K562 (cell line): ENCODE results near the gene PDCD11. TPM values are rescaled to one million over a fixed set of nuclear protein-coding genes. Genes with fewer than 3 reads are reported as not detected.

Experiments
- ATAC-seq: fragments of 200-7000 bp; cut with Tn5 transposase; 3 replicates; pipeline ENCODE4 v1.9.1; 2020; ENCODE audit warnings: moderate library complexity
- BruUV-seq: library from RNA; stranded (reverse); fragments of 400-500 nt; replicated peaks from 2 replicates; lab custom pipeline; 2021; lab: Mats Ljungman, UMichigan
- CTCF ChIA-PET: fragments of 300-600 bp; formaldehyde crosslinking; extraction: SDS; loops from one replicate; lab custom pipeline; 2021; ENCODE audit warnings: low intra/inter-chr PET ratio; lab: Yijun Ruan, JAX
- POLR2A ChIA-PET: fragments of 300-600, 350-650 bp; sonication (Branson Sonifier 250); formaldehyde crosslinking; extraction: SDS; loops from one replicate; lab custom pipeline; 2021; ENCODE audit warnings: antibody characterized with exemption, inconsistent platforms; lab: Yijun Ruan, JAX
- DNase-seq, 4 experiments: peaks; one replicate each; pipeline versions ENCODE4 v3.0.0 to v3.0.0-alpha.2; 2011 to 2018; ENCODE audit warnings: low spot score in 3 of 4, mixed read lengths in 3 of 4; ENCODE audit errors: extremely low read depth in 1 of 4
- FAIRE-seq: peaks from 2 replicates; lab custom pipeline; 2011; peaks lifted over from hg19 to GRCh38; lab: Jason Lieb, UNC
- H2AFZ ChIP-seq: 2 replicates; pipeline ENCODE4 v1.6.0; 2011; ENCODE audit warnings: low read depth, low read length, control low read depth, inconsistent platforms
- H3K27ac ChIP-seq: fragments of 200-600 bp; 3 replicates; pipeline ENCODE4 v1.8.0; 2011; ENCODE audit warnings: low read depth, mild to moderate bottlenecking, control low read depth, inconsistent platforms, low read length, moderate library complexity, mixed read lengths; ENCODE audit errors: extremely low read depth
- H3K27me3 ChIP-seq, 2 experiments: fragments of 300-600 bp in 1 of 2; 2 replicates in 1 of 2; 3 replicates in 1 of 2; pipeline versions ENCODE4 v1.6.0 to v1.8.0; 2011; ENCODE audit warnings: inconsistent platforms in 2 of 2, low read length in 2 of 2, mild to moderate bottlenecking in 1 of 2, mixed read lengths in 1 of 2, moderate library complexity in 1 of 2; ENCODE audit not compliant: control insufficient read depth in 2 of 2, insufficient read depth in 2 of 2
- H3K36me3 ChIP-seq: fragments of 300-600 bp; 3 replicates; pipeline ENCODE4 v1.8.0; 2011; ENCODE audit warnings: mild to moderate bottlenecking, low read length, inconsistent platforms; ENCODE audit not compliant: control insufficient read depth, insufficient read depth
- H3K4me1 ChIP-seq, 2 experiments: fragments of 200-600 bp in 1 of 2; replicated peaks in 1 of 2; 2 replicates in 1 of 2; 3 replicates in 1 of 2; pipeline versions ENCODE4 v1.5.1 to v1.8.0; 2011; ENCODE audit warnings: inconsistent platforms in 2 of 2, low read length in 2 of 2, mild to moderate bottlenecking in 1 of 2, mixed read lengths in 1 of 2, moderate library complexity in 1 of 2; ENCODE audit not compliant: control insufficient read depth in 2 of 2, insufficient read depth in 2 of 2
- H3K4me2 ChIP-seq: 2 replicates; pipeline ENCODE4 v1.6.1; 2011; ENCODE audit warnings: low read length, control low read depth, inconsistent platforms, mixed read lengths; ENCODE audit not compliant: insufficient read depth
- H3K4me3 ChIP-seq: fragments of 200-600 bp; sonication (generic), shearing (Covaris generic); 2 replicates; pipeline ENCODE4 v1.5.1; 2016; ENCODE audit warnings: control low read depth, inconsistent platforms
- H3K79me2 ChIP-seq: fragments of 200-600 bp; 3 replicates; pipeline ENCODE4 v1.8.0; 2011; ENCODE audit warnings: low read length, inconsistent platforms; ENCODE audit not compliant: control insufficient read depth, insufficient read depth
- H3K9ac ChIP-seq, 2 experiments: 2 replicates each; pipeline versions ENCODE4 v1.6.0 to v1.6.1; 2011; ENCODE audit warnings: low read depth in 2 of 2, low read length in 2 of 2, control low read depth in 1 of 2, inconsistent platforms in 1 of 2, mild to moderate bottlenecking in 1 of 2, mixed read lengths in 1 of 2; ENCODE audit not compliant: insufficient read depth in 1 of 2
- H3K9me1 ChIP-seq: one replicate; pipeline ENCODE4 v1.6.0; 2011; ENCODE audit warnings: inconsistent platforms, mild to moderate bottlenecking, low read length, moderate library complexity; ENCODE audit not compliant: control insufficient read depth, insufficient read depth
- H3K9me3 ChIP-seq: replicated peaks from 2 replicates; pipeline ENCODE4 v1.5.1; 2011; ENCODE audit warnings: low read depth, low read length, inconsistent platforms; ENCODE audit not compliant: control insufficient read depth, insufficient read depth
- H4K20me1 ChIP-seq: replicated peaks from 2 replicates; pipeline ENCODE4 v1.6.1; 2011; ENCODE audit warnings: low read length, inconsistent platforms, mixed read lengths; ENCODE audit not compliant: control insufficient read depth, insufficient read depth
- CC2D1A ChIP-seq: fragments of 450-650 bp; IDR thresholded peaks from 2 replicates; pipeline ENCODE4 v1.6.1; 2017; ENCODE audit warnings: mild to moderate bottlenecking
- MTF1 ChIP-seq: fragments of 250-450 bp; sonication (Bioruptor Pico); IDR thresholded peaks from 2 replicates; pipeline ENCODE4 v1.9.0; 2021; ENCODE audit warnings: moderate library complexity, mild to moderate bottlenecking, inconsistent platforms, borderline replicate concordance
- NCOA6 ChIP-seq: fragments of 450-650 bp; IDR thresholded peaks from 2 replicates; pipeline ENCODE4 v1.6.1; 2017; ENCODE audit warnings: mild to moderate bottlenecking
- NRF1 ChIP-seq, 2 experiments: fragments of 450-650 bp; IDR thresholded peaks in 1 of 2; conservative IDR thresholded peaks in 1 of 2; 2 replicates each; pipeline ENCODE4 v1.6.1; 2014; ENCODE audit warnings: mild to moderate bottlenecking in 2 of 2
- TEAD4 ChIP-seq, 2 experiments: sonication (generic) in 1 of 2; formaldehyde crosslinking in 1 of 2; IDR thresholded peaks; 2 replicates each; pipeline versions ENCODE4 v1.6.1 to v1.8.0; 2012 to 2022; ENCODE audit warnings: borderline replicate concordance in 1 of 2, inconsistent platforms in 1 of 2, low read length in 1 of 2, mild to moderate bottlenecking in 1 of 2, missing genetic modification reagents in 1 of 2
- ZBTB33 ChIP-seq: sonication (generic); formaldehyde crosslinking; IDR thresholded peaks from 2 replicates; pipeline ENCODE4 v1.8.1; 2023; ENCODE audit warnings: mild to moderate bottlenecking, missing genetic modification reagents
- ZNF407 ChIP-seq: fragments of 450-650 bp; IDR thresholded peaks from 2 replicates; pipeline ENCODE4 v1.6.1; 2016; ENCODE audit warnings: low read depth
- ZNF639 ChIP-seq, 2 experiments: fragments of 200-800 bp in 1 of 2; sonication (Bioruptor generic) in 1 of 2; sonication (generic) in 1 of 2; formaldehyde crosslinking in 1 of 2; IDR thresholded peaks in 1 of 2; conservative IDR thresholded peaks in 1 of 2; 2 replicates each; pipeline versions ENCODE4 v1.5.0 to v1.6.1; 2016 to 2020; ENCODE audit warnings: missing compliant biosample characterization in 1 of 2, missing genetic modification characterization in 1 of 2, missing genetic modification reagents in 1 of 2
- whole genome bisulfite sequencing: fragments of 100-300 bp; shearing (Covaris generic); methylation state at CpG from one replicate; pipeline ENCODE4 v1.1.6; 2016; ENCODE audit warnings: low coverage, mixed read lengths; ENCODE audit not compliant: insufficient coverage; ENCODE audit errors: missing lambda C conversion rate; 5-methylcytosine and 5-hydroxymethylcytosine counted together
- in situ Hi-C: fragments of 300-500 bp; cut with MboI; formaldehyde crosslinking; loops from 4 replicates; pipeline ENCODE4 v1.15.0; 2018; ENCODE audit warnings: inconsistent platforms, mixed read lengths
- intact Hi-C: fragments of 100-400 bp; cut with micrococcal nuclease; formaldehyde crosslinking; loops from 2 replicates; pipeline ENCODE4 v1.14.2; 2022
- polyA plus RNA-seq, 8 experiments: library from polyadenylated mRNA; depleted of rRNA in 4 of 8; stranded (reverse) in 5 of 8; unstranded in 3 of 8; fragments of >200 nt; fragmentation: Nextera tagmentation in 2 of 8; fragmentation: Illumina TruSeq in 1 of 8; extraction: Ambion mirVana in 2 of 8; extraction: Trizol in 1 of 8; gene quantifications; 2 replicates each; pipeline versions ENCODE4 v1.2.1 to v1.2.3, GENCODE V29; 2011 to 2014; ENCODE audit warnings: inconsistent platforms in 1 of 8, missing spikeins in 1 of 8
- total RNA-seq, 7 experiments: library from RNA; depleted of rRNA in 6 of 7; stranded (reverse); fragments of >200 nt in 6 of 7; fragmentation: Illumina TruSeq in 2 of 7; extraction: Trizol in 2 of 7; gene quantifications; 2 replicates each; pipeline versions ENCODE4 v1.2.1 to v1.2.3, GENCODE V29; 2011 to 2021; ENCODE audit warnings: low replicate concordance in 1 of 7

PDCD11 gene
- total and polyA plus RNA-seq, 9 of the 15 experiments (the other 6 are each of a cell fraction or from before 2014, with no cell fraction given), result 14.8 to 73.8 (median 50.0) TPM

GRCh38 chr10:103451831-103452505, 55.5 kb downstream of the PDCD11 start, which contains the start of gene CALHM2:
TSS of gene CALHM2 (minus strand) at chr10:103452370. CDS start at chr10:103449941, 2,429 bp downstream.
- in situ Hi-C loops (no loop called here), intact Hi-C loops (no loop called here)
- no peaks in the 10 kb centered on the region for H3K9me1 ChIP-seq
- WGBS, result 50% methylated on average over 6 of the region's 32 CpGs
- H3K4me2 ChIP-seq, result no peak within 1 kb of the TSS
- H3K9ac ChIP-seq, result peak within 1 kb of the TSS in 1 of 2 experiments; percentile 68; a peak in 2 of 4 replicates
- BruUV-seq, result no TSS peak
- CTCF ChIA-PET, result no interaction called here
- H3K4me3 ChIP-seq, result no peak within 1 kb of the TSS
- H3K79me2 ChIP-seq, result no peaks in the 10 kb centered on the region
- H3K4me1 ChIP-seq, result peaks cover 2 to 27% of the 10 kb centered on the region in 2 experiments; a peak in 3 of 5 replicates
- ATAC-seq (peak; percentile 24), FAIRE-seq (no peak), DNase-seq (no peak)
- POLR2A ChIA-PET, result interaction anchor here (1.0 kb wide), 1 partner anchor 11 kb away, joined by 5 read pairs; no protein-coding TSS in a partner anchor
- H3K27ac ChIP-seq, result no peak within 1 kb of the TSS
- H4K20me1 ChIP-seq, result peaks cover under 1% of the 10 kb centered on the region; the same call in 1 of the 2 replicates
- H3K27me3 ChIP-seq, result no peaks in the 10 kb centered on the region
- H3K9me3 ChIP-seq, result no peaks in the 10 kb centered on the region
- peaks cover 11% of the 10 kb centered on the region; the same call in 1 of the 3 replicates for H3K36me3 ChIP-seq
- H2AFZ ChIP-seq, result no peak within 1 kb of the TSS
- TF ChIP-seq ZNF407 (no peak), NCOA6 (no peak), NRF1 (conservative IDR thresholded peaks at IDR 0.05 in 1 of 2, IDR thresholded peaks at IDR 0.05 in 1 of 2) (peak; percentile 10 to 30; a peak in 1 of 4 replicates), MTF1 (no peak), TEAD4 (IDR thresholded peaks at IDR 0.05; ENCODE audit: low read length) (no peak), TEAD4 (CRISPR knock-in tag; IDR thresholded peaks at IDR 0.05; ENCODE audit: borderline replicate concordance) (no peak), CC2D1A (no peak), ZBTB33 (CRISPR knock-in tag) (peak; percentile 73), ZNF639 (CRISPR knock-in tag; conservative IDR thresholded peaks at IDR 0.05 in 1 of 2, IDR thresholded peaks at IDR 0.05 in 1 of 2) (no peak)
